GM21825 (cell line): ENCODE data around the gene SNX1.
A peak's percentile ranks its signal among the peaks of the same experiment; 100 is the strongest.
"Not testable (repeated sequence)": the region's sequence is repeated elsewhere in the genome, so short reads cannot be mapped to it uniquely, and the experiment has no call there.

Experiments used
- ATAC-seq: cut with Tn5 transposase; IDR thresholded peaks from one replicate; pipeline ENCODE4 v1.9.1; 2021; ENCODE audit warnings: mild to moderate bottlenecking, moderate library complexity; ENCODE audit not compliant: unreplicated experiment

Gene SNX1

GRCh38 chr15:64095795-64096667 is at the start of gene SNX1:
Gene SNX1 (plus strand): TSS chr15:64095982. CDS start chr15:64096014, 32 bp downstream.
- ATAC-seq = peak; percentile 43

DNA sequence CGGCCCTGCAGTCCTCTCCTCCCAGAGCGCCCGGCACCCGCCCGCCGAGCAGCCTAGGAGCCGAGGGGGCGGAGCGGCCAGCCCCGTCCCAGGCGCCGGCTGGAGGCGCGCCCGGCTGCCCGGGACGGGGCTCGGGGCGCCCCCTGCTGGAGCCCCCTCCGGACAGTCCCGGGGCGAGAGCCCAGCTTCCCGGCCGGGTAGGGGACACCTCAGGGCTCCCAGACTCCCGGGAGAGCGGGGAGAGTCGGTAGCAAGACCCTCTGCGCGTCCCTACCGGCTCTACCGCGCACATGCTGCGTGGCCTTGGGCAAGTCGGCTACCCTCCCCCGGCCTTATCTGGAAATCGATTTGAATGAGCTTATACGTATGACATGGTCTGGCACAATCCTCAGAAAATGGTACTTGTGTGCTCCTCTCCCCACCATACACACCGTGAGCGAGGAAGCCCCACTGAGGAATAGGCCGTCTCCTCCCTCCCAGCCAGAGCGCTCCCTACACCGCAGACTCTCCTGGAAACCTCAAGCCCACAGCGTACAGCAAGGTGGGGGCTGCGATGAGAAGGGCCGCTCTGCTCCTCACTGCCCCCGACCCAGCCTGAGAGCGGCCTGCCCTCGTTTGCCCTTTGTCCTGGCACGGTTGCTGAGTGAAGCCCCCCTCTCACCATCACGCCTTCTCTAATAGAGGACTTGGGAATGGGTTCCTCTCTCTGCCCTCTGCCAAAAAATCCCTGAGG is 49.2 kb upstream of the SNX1 start, which contains the start of gene DAPK2:
DAPK2 (minus strand) TSS at position 65 of the 733 bp plus-strand sequence. CDS start 6,224 bp downstream, outside the sequence.
- ATAC-seq = peak; percentile 47

GRCh38 chr15:64048781-64049460 is 46.9 kb upstream of the SNX1 start:
- ATAC-seq = no peak

- no peak for ATAC-seq
These were observed 45.3 kb upstream of the SNX1 start for GRCh38 chr15:64050281-64051092.

- ATAC-seq = no peak
These were observed 44.7 kb upstream of the SNX1 start for GRCh38 chr15:64051093-64051402.

GRCh38 chr15:64051407-64052259 is 44.1 kb upstream of the SNX1 start:
- ATAC-seq = no peak

- no peak for ATAC-seq
These were observed 42.8 kb upstream of the SNX1 start for GRCh38 chr15:64052925-64053491.

GRCh38 chr15:64053674-64054073 is 42.1 kb upstream of the SNX1 start:
- not testable (repeated sequence) for ATAC-seq

GRCh38 chr15:64058279-64058678 is 37.5 kb upstream of the SNX1 start:
- ATAC-seq = no peak

DNA sequence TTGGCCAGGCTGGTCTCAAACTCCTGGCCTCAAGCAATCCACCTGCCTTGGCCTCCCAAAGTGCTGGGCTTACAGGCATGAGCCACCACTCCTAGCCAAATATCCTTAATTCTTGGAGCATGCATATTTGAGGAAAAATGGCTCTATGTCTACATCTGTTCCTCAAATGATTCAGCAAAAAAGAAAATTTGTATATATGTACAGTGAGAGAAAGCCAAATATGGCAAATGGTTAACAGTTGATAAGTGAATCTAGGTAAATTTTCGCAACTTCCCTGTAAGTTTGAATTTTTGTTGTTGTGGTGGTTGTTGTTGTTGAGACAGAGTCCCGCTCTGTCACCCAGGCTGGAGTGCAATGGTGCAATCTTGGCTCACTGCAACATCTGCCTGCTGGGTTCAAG is 36.7 kb upstream of the SNX1 start:
- not testable (repeated sequence) for ATAC-seq

DNA sequence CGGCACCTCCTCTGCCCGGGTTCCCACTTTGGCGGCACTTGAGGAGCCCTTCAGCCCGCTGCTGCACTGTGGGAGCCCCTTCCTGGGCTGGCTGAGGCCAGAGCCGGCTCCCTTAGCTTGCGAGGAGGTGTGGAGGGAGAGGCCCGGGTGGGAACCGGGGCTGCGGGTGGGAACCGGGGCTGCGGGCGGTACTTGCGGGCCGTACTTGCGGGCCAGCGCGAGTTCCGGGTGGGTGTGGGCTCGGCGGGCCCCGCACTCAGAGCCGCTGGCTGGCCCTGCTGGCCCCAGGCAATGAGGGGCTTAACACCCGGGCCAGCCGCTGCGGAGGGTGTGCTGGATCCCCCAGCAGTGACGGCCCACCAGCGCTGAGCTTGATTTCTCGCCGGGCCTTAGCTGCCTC is 35.1 kb upstream of the SNX1 start:
- ATAC-seq = no peak

GRCh38 chr15:64066451-64066850 is 29.3 kb upstream of the SNX1 start:
- ATAC-seq = no peak

DNA sequence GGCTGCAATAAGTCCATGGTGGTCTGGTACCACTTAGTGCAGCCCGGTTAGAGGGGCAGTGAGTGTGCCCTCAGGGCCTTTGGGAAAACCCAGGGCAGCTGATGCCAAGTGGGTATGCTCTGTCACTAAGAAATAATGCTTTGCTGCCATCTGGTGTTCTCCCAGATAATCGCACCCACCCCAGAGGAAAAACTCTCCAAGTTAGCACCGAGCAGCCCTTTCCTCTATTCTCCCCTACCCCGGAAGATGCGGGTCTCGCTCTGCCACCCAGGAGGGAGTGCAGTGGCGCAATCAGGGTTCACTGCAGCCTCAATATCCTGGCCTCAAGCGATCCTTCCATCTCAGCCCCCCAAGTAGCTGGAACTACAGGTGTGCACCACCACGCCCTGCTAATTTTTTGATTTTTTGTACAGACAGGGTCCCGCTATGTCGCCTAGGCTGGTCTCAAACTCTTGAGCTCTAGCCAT is 28.2 kb upstream of the SNX1 start:
- no peak for ATAC-seq

DNA sequence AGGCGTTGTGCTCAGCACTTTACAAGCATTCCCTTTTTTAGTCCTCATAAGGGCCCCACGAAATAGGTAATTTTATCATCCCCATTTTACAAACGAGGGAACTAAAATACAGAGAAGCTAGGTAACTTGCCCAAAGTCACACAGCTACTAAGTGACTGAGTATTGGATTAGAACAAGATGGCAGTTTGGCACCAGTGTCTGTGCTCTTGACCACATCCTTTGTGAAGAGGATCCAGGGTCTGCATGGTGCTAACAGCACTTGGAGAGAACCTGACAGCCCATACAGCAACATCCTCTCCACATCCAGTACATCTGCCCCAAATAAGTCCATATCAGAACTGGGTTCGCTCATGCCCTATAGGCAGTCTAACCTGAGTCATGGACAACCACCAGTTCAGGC is 27.6 kb upstream of the SNX1 start:
- ATAC-seq = no peak

- no peak for ATAC-seq
These were observed 25.7 kb upstream of the SNX1 start for GRCh38 chr15:64070106-64070505.

GRCh38 chr15:64070965-64071851 is 24.6 kb upstream of the SNX1 start:
- ATAC-seq = no peak

GRCh38 chr15:64071931-64072765 is 23.6 kb upstream of the SNX1 start:
- no peak for ATAC-seq
